OCI-LY1 (cell line): ENCODE measurements around the gene FRY.

Experiments
- EZH2 ChIP-seq: fragments of 200-600 bp; sonication (generic), shearing (Covaris generic); IDR thresholded peaks from 2 replicates; pipeline ENCODE4 v1.8.0; 2017; ENCODE audit warnings: borderline replicate concordance, mixed run types, mild to moderate bottlenecking, antibody characterized with exemption, low read length, moderate library complexity, mixed read lengths
- TF ChIP-seq, protein P1 (sequence below): fragments of 200-600 bp; sonication (generic), shearing (Covaris generic); IDR thresholded peaks from 2 replicates; pipeline ENCODE4 v1.5.1; 2017; ENCODE audit warnings: mild to moderate bottlenecking, antibody characterized with exemption, low read length, moderate library complexity, mixed read lengths

DNA sequence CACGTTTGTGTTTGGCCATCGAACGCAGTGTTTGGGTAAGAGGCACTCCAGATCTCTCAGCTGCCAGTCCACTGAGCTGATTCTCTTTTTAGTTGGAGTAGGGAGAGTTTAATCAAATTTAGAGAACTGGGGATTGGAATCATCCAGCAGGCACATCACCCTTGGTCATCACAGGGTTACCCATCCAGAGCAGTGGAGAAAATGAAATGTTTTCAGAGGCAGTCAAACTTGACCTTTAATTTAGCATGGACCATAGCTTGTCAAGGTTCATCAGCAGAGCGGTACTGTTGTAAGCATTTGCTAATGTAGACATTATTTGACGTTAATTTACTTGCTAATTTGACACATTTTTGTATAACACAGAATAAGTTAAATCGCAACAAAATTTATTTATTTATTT is 18.4 kb upstream of the FRY start:
- TF ChIP-seq EZH2 = no peak
- TF ChIP-seq, protein P1, sequence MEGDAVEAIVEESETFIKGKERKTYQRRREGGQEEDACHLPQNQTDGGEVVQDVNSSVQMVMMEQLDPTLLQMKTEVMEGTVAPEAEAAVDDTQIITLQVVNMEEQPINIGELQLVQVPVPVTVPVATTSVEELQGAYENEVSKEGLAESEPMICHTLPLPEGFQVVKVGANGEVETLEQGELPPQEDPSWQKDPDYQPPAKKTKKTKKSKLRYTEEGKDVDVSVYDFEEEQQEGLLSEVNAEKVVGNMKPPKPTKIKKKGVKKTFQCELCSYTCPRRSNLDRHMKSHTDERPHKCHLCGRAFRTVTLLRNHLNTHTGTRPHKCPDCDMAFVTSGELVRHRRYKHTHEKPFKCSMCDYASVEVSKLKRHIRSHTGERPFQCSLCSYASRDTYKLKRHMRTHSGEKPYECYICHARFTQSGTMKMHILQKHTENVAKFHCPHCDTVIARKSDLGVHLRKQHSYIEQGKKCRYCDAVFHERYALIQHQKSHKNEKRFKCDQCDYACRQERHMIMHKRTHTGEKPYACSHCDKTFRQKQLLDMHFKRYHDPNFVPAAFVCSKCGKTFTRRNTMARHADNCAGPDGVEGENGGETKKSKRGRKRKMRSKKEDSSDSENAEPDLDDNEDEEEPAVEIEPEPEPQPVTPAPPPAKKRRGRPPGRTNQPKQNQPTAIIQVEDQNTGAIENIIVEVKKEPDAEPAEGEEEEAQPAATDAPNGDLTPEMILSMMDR = no peak
